ENCODE results near the gene LGALS16.
A peak's percentile ranks its signal among the peaks of the same experiment; 100 is the strongest.

Gene LGALS16

GRCh38 chr19:39623946-39624345 lies 31.8 kb upstream of the LGALS16 start:
- TF ChIP-seq USF1 (IDR thresholded peaks at IDR 0.05): no peak
- TF ChIP-seq FOXM1 (IDR thresholded peaks at IDR 0.05; ENCODE audit: borderline replicate concordance, low read depth): no peak
- TF ChIP-seq EP300 (IDR thresholded peaks at IDR 0.05; ENCODE audit: borderline replicate concordance): no peak
- no peak for TF ChIP-seq TAF1 (IDR thresholded peaks at IDR 0.05; ENCODE audit: low read depth)
- no peak for TF ChIP-seq TCF12 (IDR thresholded peaks at IDR 0.05; ENCODE audit: low read depth)
- no peak for TF ChIP-seq CREB1 (IDR thresholded peaks at IDR 0.05; ENCODE audit: low read depth)
- no peak for TF ChIP-seq CEBPB (IDR thresholded peaks at IDR 0.05)
- TF ChIP-seq TEAD4 (IDR thresholded peaks at IDR 0.05): no peak
- no peak for TF ChIP-seq RAD21 (IDR thresholded peaks at IDR 0.05; ENCODE audit: low read depth)
- no peak for TF ChIP-seq ZBTB7A (IDR thresholded peaks at IDR 0.05; ENCODE audit: low read depth)
- no peak for TF ChIP-seq REST (IDR thresholded peaks at IDR 0.05; ENCODE audit: low read depth)
- no peak for TF ChIP-seq YY1 (IDR thresholded peaks at IDR 0.05; ENCODE audit: low read depth)
- no peak for TF ChIP-seq NFIC (IDR thresholded peaks at IDR 0.05)
- no peak for TF ChIP-seq EGR1 (IDR thresholded peaks at IDR 0.05)
- no peak for TF ChIP-seq MAX (IDR thresholded peaks at IDR 0.05)

- peak; percentile 27; the same call in 1 of the 2 replicates for TF ChIP-seq RAD21 (IDR thresholded peaks at IDR 0.05; ENCODE audit: low read depth)
These were observed 28.1 kb upstream of the LGALS16 start for GRCh38 chr19:39627631-39628030.

- no peak for TF ChIP-seq ZBTB7A (IDR thresholded peaks at IDR 0.05; ENCODE audit: low read depth)
- TF ChIP-seq FOXM1 (IDR thresholded peaks at IDR 0.05; ENCODE audit: borderline replicate concordance, low read depth): no peak
- no peak for TF ChIP-seq TEAD4 (IDR thresholded peaks at IDR 0.05)
- no peak for TF ChIP-seq EP300 (IDR thresholded peaks at IDR 0.05; ENCODE audit: borderline replicate concordance)
These were observed 24.5 kb upstream of the LGALS16 start for GRCh38 chr19:39631178-39631577.

GRCh38 chr19:39631626-39632025 lies 24.1 kb upstream of the LGALS16 start:
- TF ChIP-seq TEAD4 (IDR thresholded peaks at IDR 0.05) (no peak), REST (IDR thresholded peaks at IDR 0.05; ENCODE audit: low read depth) (no peak), ZBTB7A (IDR thresholded peaks at IDR 0.05; ENCODE audit: low read depth) (no peak), EP300 (IDR thresholded peaks at IDR 0.05; ENCODE audit: borderline replicate concordance) (no peak), TCF12 (IDR thresholded peaks at IDR 0.05; ENCODE audit: low read depth) (no peak), MAX (IDR thresholded peaks at IDR 0.05) (no peak), FOXM1 (IDR thresholded peaks at IDR 0.05; ENCODE audit: borderline replicate concordance, low read depth) (no peak)

- TF ChIP-seq USF1 (IDR thresholded peaks at IDR 0.05) (no peak), NFIC (IDR thresholded peaks at IDR 0.05) (no peak), TCF12 (IDR thresholded peaks at IDR 0.05; ENCODE audit: low read depth) (no peak), CEBPB (IDR thresholded peaks at IDR 0.05) (no peak), EP300 (IDR thresholded peaks at IDR 0.05; ENCODE audit: borderline replicate concordance) (no peak), YY1 (IDR thresholded peaks at IDR 0.05; ENCODE audit: low read depth) (no peak), FOXM1 (IDR thresholded peaks at IDR 0.05; ENCODE audit: borderline replicate concordance, low read depth) (no peak), REST (IDR thresholded peaks at IDR 0.05; ENCODE audit: low read depth) (no peak), ZBTB7A (IDR thresholded peaks at IDR 0.05; ENCODE audit: low read depth) (no peak), TAF1 (IDR thresholded peaks at IDR 0.05; ENCODE audit: low read depth) (no peak), TEAD4 (IDR thresholded peaks at IDR 0.05) (no peak), RAD21 (IDR thresholded peaks at IDR 0.05; ENCODE audit: low read depth) (no peak), CREB1 (IDR thresholded peaks at IDR 0.05; ENCODE audit: low read depth) (no peak), MAX (IDR thresholded peaks at IDR 0.05) (no peak), EGR1 (IDR thresholded peaks at IDR 0.05) (no peak)
These were observed 17.8 kb upstream of the LGALS16 start for GRCh38 chr19:39637891-39638290.
